HFF-Myc (cell line): Measurements from ENCODE around the gene PRF1.
A peak's percentile ranks its signal among the peaks of the same experiment; 100 is the strongest.

Source experiments
- DNase-seq: peaks from one replicate; pipeline ENCODE4 v3.0.0-alpha.2; 2011; ENCODE audit warnings: low read depth; ENCODE audit errors: extremely low read depth
- H3K4me3 ChIP-seq: replicated peaks from 2 replicates; pipeline ENCODE4 v1.5.1; 2011; ENCODE audit warnings: low read depth, mild to moderate bottlenecking, control low read depth, low read length
- CTCF ChIP-seq: IDR thresholded peaks from 2 replicates; pipeline ENCODE4 v1.5.1; 2012; ENCODE audit warnings: mild to moderate bottlenecking, low read depth, low read length, control low read depth; ENCODE audit errors: missing control alignments

The PRF1 gene

GRCh38 chr10:70551971-70552422, 50.5 kb downstream of the PRF1 start:
- peak; percentile 75 for DNase-seq
- no peak overlapping the region for H3K4me3 ChIP-seq
- TF ChIP-seq CTCF: no peak

- TF ChIP-seq CTCF: no peak
- no peak overlapping the region for H3K4me3 ChIP-seq
- DNase-seq: no peak
These were observed 51.1 kb downstream of the PRF1 start for GRCh38 chr10:70551466-70551865.

- no peak for TF ChIP-seq CTCF
- DNase-seq: no peak
- H3K4me3 ChIP-seq: no peak overlapping the region
These were observed 52.1 kb downstream of the PRF1 start for GRCh38 chr10:70550459-70550858.

- DNase-seq: peak; percentile 31
- TF ChIP-seq CTCF: peak; percentile 86
- no peak overlapping the region for H3K4me3 ChIP-seq
These were observed 52.5 kb downstream of the PRF1 start for GRCh38 chr10:70549962-70550458.

- DNase-seq: no peak
- TF ChIP-seq CTCF: no peak
- H3K4me3 ChIP-seq: no peak overlapping the region
These were observed 53.1 kb downstream of the PRF1 start for GRCh38 chr10:70549351-70549961.
